SK-N-SH (cell line): Measurements from ENCODE around the gene TNXB.

Source experiments
- EP300 ChIP-seq, 2 experiments: IDR thresholded peaks; 2 replicates each; pipeline versions ENCODE4 v1.4.0 to v1.6.1; 2012; ENCODE audit warnings: borderline replicate concordance in 1 of 2, low read depth in 1 of 2, low read length in 1 of 2
- POLR2AphosphoS5 ChIP-seq: IDR thresholded peaks from 2 replicates; pipeline ENCODE4 v1.6.1; 2012; ENCODE audit warnings: low read depth, low read length
- RAD21 ChIP-seq: IDR thresholded peaks from 2 replicates; pipeline ENCODE4 v1.6.1; 2012; ENCODE audit warnings: mild to moderate bottlenecking, low read length
- RCOR1 ChIP-seq: fragments of 150-350 bp; IDR thresholded peaks from 2 replicates; pipeline ENCODE4 v1.6.1; 2017; ENCODE audit warnings: antibody characterized with exemption, low read length
- YY1 ChIP-seq: IDR thresholded peaks from 2 replicates; pipeline ENCODE4 v1.4.0; 2012; ENCODE audit warnings: low read depth, mild to moderate bottlenecking
- TF ChIP-seq, protein P1 (sequence below): fragments of 200-600 bp; sonication (generic); IDR thresholded peaks from 2 replicates; pipeline ENCODE4 v1.6.1; 2017; ENCODE audit warnings: antibody characterized with exemption, mild to moderate bottlenecking, moderate library complexity
- TF ChIP-seq, protein P2 (sequence below): IDR thresholded peaks from 2 replicates; pipeline ENCODE4 v1.4.0; 2012; ENCODE audit warnings: low read depth, borderline replicate concordance
- TF ChIP-seq, protein P3 (sequence below): IDR thresholded peaks from 2 replicates; pipeline ENCODE4 v1.4.0; 2012; ENCODE audit warnings: low read depth

DNA sequence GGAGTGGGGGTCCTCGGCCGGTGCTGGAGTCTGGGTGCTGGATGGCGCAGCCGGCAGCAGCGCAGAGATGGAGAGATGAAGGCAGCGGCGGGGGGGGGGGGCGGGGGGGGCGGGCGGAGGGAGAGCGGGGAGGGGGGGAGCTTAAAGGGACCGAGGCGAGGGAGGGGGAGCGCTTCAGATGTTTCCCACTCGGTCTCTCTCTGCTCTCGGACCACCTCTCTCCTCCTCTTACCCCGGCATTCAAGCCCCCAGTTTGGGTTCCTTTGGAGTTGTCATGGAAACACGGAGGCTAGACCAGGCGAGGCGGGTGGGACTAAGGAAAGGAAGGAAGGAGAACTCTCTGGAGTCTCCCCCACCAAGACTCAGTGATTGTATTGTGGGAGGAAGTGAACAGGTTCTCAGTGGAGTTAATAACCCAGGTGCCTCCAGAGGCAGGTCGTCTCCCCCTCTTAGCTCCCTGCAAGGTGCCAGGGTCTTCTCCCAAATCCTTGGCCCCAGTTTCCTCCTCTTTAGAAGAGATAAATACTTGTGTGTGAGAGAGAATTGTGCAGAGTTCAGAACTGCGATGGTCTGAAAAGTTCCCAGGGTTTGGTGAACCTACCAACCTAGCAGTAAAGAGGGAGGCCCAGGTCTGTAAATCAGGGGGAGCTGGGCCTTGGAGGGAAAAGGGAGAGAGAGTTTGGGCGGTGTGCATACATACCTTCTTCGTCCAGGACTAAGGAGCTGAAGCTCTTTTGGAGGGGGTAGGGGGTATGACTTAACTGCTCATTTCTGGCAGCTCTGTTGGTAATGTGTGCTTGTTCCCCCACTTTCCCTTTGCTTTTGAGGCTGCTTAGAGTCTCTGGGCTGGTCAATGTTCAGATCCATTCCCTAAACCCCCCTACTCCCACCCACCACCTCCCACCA lies 43.0 kb upstream of the TNXB start, which contains the start of gene PRRT1:
- TF ChIP-seq EP300 (IDR thresholded peaks at IDR 0.05; ENCODE audit: borderline replicate concordance in 1 of 2, low read depth in 1 of 2, low read length in 1 of 2): no peak
- no peak for TF ChIP-seq RCOR1
- TF ChIP-seq POLR2AphosphoS5: no peak
- no peak for TF ChIP-seq YY1
- TF ChIP-seq, protein P1, sequence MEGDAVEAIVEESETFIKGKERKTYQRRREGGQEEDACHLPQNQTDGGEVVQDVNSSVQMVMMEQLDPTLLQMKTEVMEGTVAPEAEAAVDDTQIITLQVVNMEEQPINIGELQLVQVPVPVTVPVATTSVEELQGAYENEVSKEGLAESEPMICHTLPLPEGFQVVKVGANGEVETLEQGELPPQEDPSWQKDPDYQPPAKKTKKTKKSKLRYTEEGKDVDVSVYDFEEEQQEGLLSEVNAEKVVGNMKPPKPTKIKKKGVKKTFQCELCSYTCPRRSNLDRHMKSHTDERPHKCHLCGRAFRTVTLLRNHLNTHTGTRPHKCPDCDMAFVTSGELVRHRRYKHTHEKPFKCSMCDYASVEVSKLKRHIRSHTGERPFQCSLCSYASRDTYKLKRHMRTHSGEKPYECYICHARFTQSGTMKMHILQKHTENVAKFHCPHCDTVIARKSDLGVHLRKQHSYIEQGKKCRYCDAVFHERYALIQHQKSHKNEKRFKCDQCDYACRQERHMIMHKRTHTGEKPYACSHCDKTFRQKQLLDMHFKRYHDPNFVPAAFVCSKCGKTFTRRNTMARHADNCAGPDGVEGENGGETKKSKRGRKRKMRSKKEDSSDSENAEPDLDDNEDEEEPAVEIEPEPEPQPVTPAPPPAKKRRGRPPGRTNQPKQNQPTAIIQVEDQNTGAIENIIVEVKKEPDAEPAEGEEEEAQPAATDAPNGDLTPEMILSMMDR: no peak
- TF ChIP-seq, protein P2, sequence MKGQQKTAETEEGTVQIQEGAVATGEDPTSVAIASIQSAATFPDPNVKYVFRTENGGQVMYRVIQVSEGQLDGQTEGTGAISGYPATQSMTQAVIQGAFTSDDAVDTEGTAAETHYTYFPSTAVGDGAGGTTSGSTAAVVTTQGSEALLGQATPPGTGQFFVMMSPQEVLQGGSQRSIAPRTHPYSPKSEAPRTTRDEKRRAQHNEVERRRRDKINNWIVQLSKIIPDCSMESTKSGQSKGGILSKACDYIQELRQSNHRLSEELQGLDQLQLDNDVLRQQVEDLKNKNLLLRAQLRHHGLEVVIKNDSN: no peak
- TF ChIP-seq RAD21: no peak
- TF ChIP-seq, protein P3, sequence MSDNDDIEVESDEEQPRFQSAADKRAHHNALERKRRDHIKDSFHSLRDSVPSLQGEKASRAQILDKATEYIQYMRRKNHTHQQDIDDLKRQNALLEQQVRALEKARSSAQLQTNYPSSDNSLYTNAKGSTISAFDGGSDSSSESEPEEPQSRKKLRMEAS: no peak
